Endothelial cell of umbilical vein (primary cell): ENCODE data around the gene RTN4IP1. TPM values are rescaled to one million over a fixed set of nuclear protein-coding genes. Genes with fewer than 3 reads are reported as not detected.

Experiments
- BruUV-seq: library from RNA; stranded (reverse); fragments of 400-500 nt; replicated peaks from 2 replicates; lab custom pipeline; 2021; lab: Mats Ljungman, UMichigan
- CTCF ChIA-PET: fragments of 300-600, 350-600 bp; sonication (Branson Sonifier 250); formaldehyde crosslinking; loops from one replicate; lab custom pipeline; 2021; ENCODE audit warnings: antibody characterized with exemption, inconsistent platforms; lab: Charles Lee
- POLR2A ChIA-PET: fragments of 300-600, 350-600 bp; sonication (Branson Sonifier 250); formaldehyde crosslinking; loops from one replicate; lab custom pipeline; 2021; ENCODE audit warnings: antibody characterized with exemption, inconsistent platforms; lab: Charles Lee
- DNase-seq: peaks from one replicate; pipeline ENCODE4 v3.0.0-alpha.2; 2011; ENCODE audit warnings: low read depth, low spot score
- FAIRE-seq: peaks from 2 replicates; lab custom pipeline; 2011; peaks lifted over from hg19 to GRCh38; lab: Jason Lieb, UNC
- H2AFZ ChIP-seq: 2 replicates; pipeline ENCODE4 v1.6.0; 2012; ENCODE audit warnings: low read depth, low read length, control low read depth, inconsistent platforms
- H3K27ac ChIP-seq: 2 replicates; pipeline ENCODE4 v1.5.1; 2011; ENCODE audit warnings: low read depth, mild to moderate bottlenecking, control low read depth, low read length, moderate library complexity; ENCODE audit not compliant: insufficient read depth
- H3K27me3 ChIP-seq, 2 experiments: 2 replicates each; pipeline versions ENCODE4 v1.6.0 to v1.6.1; 2011; ENCODE audit warnings: low read length in 2 of 2, mixed read lengths in 1 of 2; ENCODE audit not compliant: control insufficient read depth in 2 of 2, insufficient read depth in 2 of 2
- H3K36me3 ChIP-seq, 2 experiments: 2 replicates in 1 of 2; 3 replicates in 1 of 2; pipeline ENCODE4 v1.5.1; 2011; ENCODE audit warnings: low read length in 2 of 2, mild to moderate bottlenecking in 1 of 2, moderate library complexity in 1 of 2; ENCODE audit not compliant: control insufficient read depth in 2 of 2, insufficient read depth in 2 of 2; ENCODE audit errors: extremely low read depth in 1 of 2
- H3K4me1 ChIP-seq: 3 replicates; pipeline ENCODE4 v1.5.1; 2011; ENCODE audit warnings: mild to moderate bottlenecking, low read length; ENCODE audit not compliant: control insufficient read depth, insufficient read depth; ENCODE audit errors: extremely low read depth
- H3K4me2 ChIP-seq: 2 replicates; pipeline ENCODE4 v1.6.1; 2011; ENCODE audit warnings: low read length, control low read depth, mixed read lengths; ENCODE audit not compliant: insufficient read depth
- H3K4me3 ChIP-seq, 3 experiments: fragments of 200-600 bp in 1 of 3; sonication (generic), shearing (Covaris generic) in 1 of 3; replicated peaks in 1 of 3; 2 replicates each; pipeline ENCODE4 v1.5.1; 2011 to 2016; ENCODE audit warnings: control low read depth in 3 of 3, low read length in 3 of 3, mild to moderate bottlenecking in 2 of 3, inconsistent platforms in 1 of 3, low read depth in 1 of 3, moderate library complexity in 1 of 3; ENCODE audit not compliant: insufficient read depth in 1 of 3
- H3K79me2 ChIP-seq: 2 replicates; pipeline ENCODE4 v1.6.0; 2012; ENCODE audit warnings: low read length, inconsistent platforms; ENCODE audit not compliant: control insufficient read depth, insufficient read depth
- H3K9ac ChIP-seq: replicated peaks from 2 replicates; pipeline ENCODE3; 2011; ENCODE audit warnings: low read length, control low read depth; ENCODE audit not compliant: insufficient read depth; ENCODE audit errors: extremely low read depth
- H3K9me1 ChIP-seq: replicated peaks from 3 replicates; pipeline ENCODE4 v1.6.0; 2011; ENCODE audit warnings: mild to moderate bottlenecking, low read length; ENCODE audit not compliant: control insufficient read depth, insufficient read depth; ENCODE audit errors: extremely low read depth
- H3K9me3 ChIP-seq: replicated peaks from 2 replicates; pipeline ENCODE4 v1.5.1; 2012; ENCODE audit warnings: low read length, inconsistent platforms; ENCODE audit not compliant: control insufficient read depth, insufficient read depth
- H4K20me1 ChIP-seq: replicated peaks from 2 replicates; pipeline ENCODE3; 2011; ENCODE audit warnings: mild to moderate bottlenecking, low read length; ENCODE audit not compliant: control insufficient read depth, insufficient read depth; ENCODE audit errors: extremely low read depth
- EZH2 ChIP-seq: IDR thresholded peaks from 2 replicates; pipeline ENCODE4 v1.6.1; 2012; ENCODE audit warnings: borderline replicate concordance, low read depth, mild to moderate bottlenecking, moderate library complexity, low read length, inconsistent platforms; ENCODE audit not compliant: severe bottlenecking
- FOS ChIP-seq: IDR thresholded peaks from 2 replicates; pipeline ENCODE4 v1.6.1; 2011; ENCODE audit warnings: mild to moderate bottlenecking, low read length, moderate library complexity, borderline replicate concordance; ENCODE audit not compliant: insufficient read depth
- GATA2 ChIP-seq: IDR thresholded peaks from 2 replicates; pipeline ENCODE4 v1.7.0; 2011; ENCODE audit warnings: low read depth, mild to moderate bottlenecking, moderate library complexity, mixed read lengths, low read length; ENCODE audit not compliant: insufficient read length, insufficient read depth
- JUN ChIP-seq: IDR thresholded peaks from 2 replicates; pipeline ENCODE4 v1.6.1; 2011; ENCODE audit warnings: borderline replicate concordance, low read depth; ENCODE audit not compliant: insufficient read length, insufficient read depth
- MYC ChIP-seq: IDR thresholded peaks from one replicate; pipeline ENCODE4 v1.6.1; 2011; ENCODE audit warnings: mild to moderate bottlenecking, low read depth, low read length
- POLR2A ChIP-seq: IDR thresholded peaks from 2 replicates; pipeline ENCODE4 v1.6.1; 2012; ENCODE audit warnings: low read depth, mild to moderate bottlenecking, control low read depth, low read length
- POLR2AphosphoS5 ChIP-seq: IDR thresholded peaks from 2 replicates; pipeline ENCODE4 v1.6.1; 2012; ENCODE audit warnings: low read depth, mild to moderate bottlenecking, control low read depth, low read length, moderate library complexity; ENCODE audit not compliant: insufficient read depth
- dilution Hi-C: fragments of 300-500 bp; cut with MboI; formaldehyde crosslinking; loops from one replicate; pipeline ENCODE4 v1.15.0; 2019; ENCODE audit warnings: low sequenced_read_pairs; ENCODE audit not compliant: extremely low pct_ligation_motif_present
- intact Hi-C: fragments of 100-400 bp; cut with micrococcal nuclease; formaldehyde crosslinking; loops from one replicate; pipeline ENCODE4 v1.10.0; 2022
- polyA plus RNA-seq, 4 experiments: library from polyadenylated mRNA; depleted of rRNA in 3 of 4; stranded (reverse) in 3 of 4; unstranded in 1 of 4; fragments of >200 nt; gene quantifications; 2 replicates each; pipeline versions ENCODE4 v1.2.1 to v1.2.3, GENCODE V29; 2011 to 2012; ENCODE audit warnings: missing spikeins in 1 of 4
- total RNA-seq: library from RNA; stranded (reverse); gene quantifications from 2 replicates; pipeline ENCODE4 v1.2.3, GENCODE V29; 2021
- TF ChIP-seq, protein P1 (sequence below): IDR thresholded peaks from 2 replicates; pipeline ENCODE4 v1.6.1; 2011; ENCODE audit not compliant: insufficient read depth, insufficient read length
- TF ChIP-seq, protein P2 (sequence below), 2 donors: IDR thresholded peaks; 1 replicate in 1 of 2; 2 replicates in 1 of 2; pipeline ENCODE4 v1.5.1; 2011; ENCODE audit warnings: low read length in 2 of 2, mild to moderate bottlenecking in 2 of 2, moderate library complexity in 2 of 2, control low read depth in 1 of 2, inconsistent platforms in 1 of 2, low read depth in 1 of 2; ENCODE audit not compliant: insufficient read depth in 1 of 2; ENCODE audit errors: extremely low read depth in 1 of 2

Gene RTN4IP1
- total and polyA plus RNA-seq, 2 donors (not counting 3 experiments of a cell fraction or from before 2014, with no cell fraction given): 3.9 to 5.4 TPM

- peaks cover 3% of the 10 kb centered on the region for H3K4me1 ChIP-seq
- H3K4me2 ChIP-seq: no peak overlapping the region
- intact Hi-C loops (no loop called here), dilution Hi-C loops (no loop called here)
- TF ChIP-seq EZH2 (no peak), POLR2A (no peak), FOS (no peak), MYC (no peak), GATA2 (no peak), POLR2AphosphoS5 (no peak), JUN (no peak)
- TF ChIP-seq, protein P1, sequence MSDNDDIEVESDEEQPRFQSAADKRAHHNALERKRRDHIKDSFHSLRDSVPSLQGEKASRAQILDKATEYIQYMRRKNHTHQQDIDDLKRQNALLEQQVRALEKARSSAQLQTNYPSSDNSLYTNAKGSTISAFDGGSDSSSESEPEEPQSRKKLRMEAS: no peak
- TF ChIP-seq, protein P2, sequence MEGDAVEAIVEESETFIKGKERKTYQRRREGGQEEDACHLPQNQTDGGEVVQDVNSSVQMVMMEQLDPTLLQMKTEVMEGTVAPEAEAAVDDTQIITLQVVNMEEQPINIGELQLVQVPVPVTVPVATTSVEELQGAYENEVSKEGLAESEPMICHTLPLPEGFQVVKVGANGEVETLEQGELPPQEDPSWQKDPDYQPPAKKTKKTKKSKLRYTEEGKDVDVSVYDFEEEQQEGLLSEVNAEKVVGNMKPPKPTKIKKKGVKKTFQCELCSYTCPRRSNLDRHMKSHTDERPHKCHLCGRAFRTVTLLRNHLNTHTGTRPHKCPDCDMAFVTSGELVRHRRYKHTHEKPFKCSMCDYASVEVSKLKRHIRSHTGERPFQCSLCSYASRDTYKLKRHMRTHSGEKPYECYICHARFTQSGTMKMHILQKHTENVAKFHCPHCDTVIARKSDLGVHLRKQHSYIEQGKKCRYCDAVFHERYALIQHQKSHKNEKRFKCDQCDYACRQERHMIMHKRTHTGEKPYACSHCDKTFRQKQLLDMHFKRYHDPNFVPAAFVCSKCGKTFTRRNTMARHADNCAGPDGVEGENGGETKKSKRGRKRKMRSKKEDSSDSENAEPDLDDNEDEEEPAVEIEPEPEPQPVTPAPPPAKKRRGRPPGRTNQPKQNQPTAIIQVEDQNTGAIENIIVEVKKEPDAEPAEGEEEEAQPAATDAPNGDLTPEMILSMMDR (IDR thresholded peaks at IDR 0.05; ENCODE audit: extremely low read depth in 1 of 2, insufficient read depth in 1 of 2, low read depth in 1 of 2, low read length in 2 of 2): no peak
- FAIRE-seq (no peak), DNase-seq (no peak)
- peaks cover 4 to 5% of the 10 kb centered on the region in 2 experiments for H3K36me3 ChIP-seq
- no peaks in the 10 kb centered on the region for H3K9me1 ChIP-seq
- no peaks in the 10 kb centered on the region for H4K20me1 ChIP-seq
- no peak overlapping the region for H2AFZ ChIP-seq
- peaks cover 2% of the 10 kb centered on the region for H3K79me2 ChIP-seq
- no TSS peak for BruUV-seq
- ChIA-PET CTCF (no interaction called here), POLR2A (no interaction called here)
- H3K4me3 ChIP-seq: no peak overlapping the region
- H3K27ac ChIP-seq: no peak overlapping the region
- H3K27me3 ChIP-seq: no peaks in the 10 kb centered on the region
- no peaks in the 10 kb centered on the region for H3K9me3 ChIP-seq
- H3K9ac ChIP-seq: no peak overlapping the region
These were observed 13.2 kb upstream of the RTN4IP1 start for GRCh38 chr6:106642476-106642875.
